K562 (cell line): Measurements from ENCODE around the gene FAM72D. TPM values are rescaled to one million over a fixed set of nuclear protein-coding genes. Genes with fewer than 3 reads are reported as not detected.
A peak's percentile ranks its signal among the peaks of the same experiment; 100 is the strongest.
"Not testable (repeated sequence)": the region's sequence is repeated elsewhere in the genome, so short reads cannot be mapped to it uniquely, and the experiment has no call there.

Experiments
- ATAC-seq: fragments of 200-7000 bp; cut with Tn5 transposase; 3 replicates; pipeline ENCODE4 v1.9.1; 2020; ENCODE audit warnings: moderate library complexity
- BruUV-seq: library from RNA; stranded (reverse); fragments of 400-500 nt; replicated peaks from 2 replicates; lab custom pipeline; 2021; lab: Mats Ljungman, UMichigan
- CTCF ChIA-PET: fragments of 300-600 bp; formaldehyde crosslinking; extraction: SDS; loops from one replicate; lab custom pipeline; 2021; ENCODE audit warnings: low intra/inter-chr PET ratio; lab: Yijun Ruan, JAX
- POLR2A ChIA-PET: fragments of 300-600, 350-650 bp; sonication (Branson Sonifier 250); formaldehyde crosslinking; extraction: SDS; loops from one replicate; lab custom pipeline; 2021; ENCODE audit warnings: antibody characterized with exemption, inconsistent platforms; lab: Yijun Ruan, JAX
- DNase-seq, 4 experiments: peaks; one replicate each; pipeline versions ENCODE4 v3.0.0 to v3.0.0-alpha.2; 2011 to 2018; ENCODE audit warnings: low spot score in 3 of 4, mixed read lengths in 3 of 4; ENCODE audit errors: extremely low read depth in 1 of 4
- FAIRE-seq: peaks from 2 replicates; lab custom pipeline; 2011; peaks lifted over from hg19 to GRCh38; lab: Jason Lieb, UNC
- H2AFZ ChIP-seq: 2 replicates; pipeline ENCODE4 v1.6.0; 2011; ENCODE audit warnings: low read depth, low read length, control low read depth, inconsistent platforms
- H3K27ac ChIP-seq: fragments of 200-600 bp; 3 replicates; pipeline ENCODE4 v1.8.0; 2011; ENCODE audit warnings: low read depth, mild to moderate bottlenecking, control low read depth, inconsistent platforms, low read length, moderate library complexity, mixed read lengths; ENCODE audit errors: extremely low read depth
- H3K27me3 ChIP-seq, 2 experiments: fragments of 300-600 bp in 1 of 2; 2 replicates in 1 of 2; 3 replicates in 1 of 2; pipeline versions ENCODE4 v1.6.0 to v1.8.0; 2011; ENCODE audit warnings: inconsistent platforms in 2 of 2, low read length in 2 of 2, mild to moderate bottlenecking in 1 of 2, mixed read lengths in 1 of 2, moderate library complexity in 1 of 2; ENCODE audit not compliant: control insufficient read depth in 2 of 2, insufficient read depth in 2 of 2
- H3K36me3 ChIP-seq: fragments of 300-600 bp; 3 replicates; pipeline ENCODE4 v1.8.0; 2011; ENCODE audit warnings: mild to moderate bottlenecking, low read length, inconsistent platforms; ENCODE audit not compliant: control insufficient read depth, insufficient read depth
- H3K4me1 ChIP-seq, 2 experiments: fragments of 200-600 bp in 1 of 2; replicated peaks in 1 of 2; 2 replicates in 1 of 2; 3 replicates in 1 of 2; pipeline versions ENCODE4 v1.5.1 to v1.8.0; 2011; ENCODE audit warnings: inconsistent platforms in 2 of 2, low read length in 2 of 2, mild to moderate bottlenecking in 1 of 2, mixed read lengths in 1 of 2, moderate library complexity in 1 of 2; ENCODE audit not compliant: control insufficient read depth in 2 of 2, insufficient read depth in 2 of 2
- H3K4me2 ChIP-seq: 2 replicates; pipeline ENCODE4 v1.6.1; 2011; ENCODE audit warnings: low read length, control low read depth, inconsistent platforms, mixed read lengths; ENCODE audit not compliant: insufficient read depth
- H3K4me3 ChIP-seq: fragments of 200-600 bp; sonication (generic), shearing (Covaris generic); 2 replicates; pipeline ENCODE4 v1.5.1; 2016; ENCODE audit warnings: control low read depth, inconsistent platforms
- H3K79me2 ChIP-seq: fragments of 200-600 bp; 3 replicates; pipeline ENCODE4 v1.8.0; 2011; ENCODE audit warnings: low read length, inconsistent platforms; ENCODE audit not compliant: control insufficient read depth, insufficient read depth
- H3K9ac ChIP-seq, 2 experiments: 2 replicates each; pipeline versions ENCODE4 v1.6.0 to v1.6.1; 2011; ENCODE audit warnings: low read depth in 2 of 2, low read length in 2 of 2, control low read depth in 1 of 2, inconsistent platforms in 1 of 2, mild to moderate bottlenecking in 1 of 2, mixed read lengths in 1 of 2; ENCODE audit not compliant: insufficient read depth in 1 of 2
- H3K9me1 ChIP-seq: one replicate; pipeline ENCODE4 v1.6.0; 2011; ENCODE audit warnings: inconsistent platforms, mild to moderate bottlenecking, low read length, moderate library complexity; ENCODE audit not compliant: control insufficient read depth, insufficient read depth
- H3K9me3 ChIP-seq: replicated peaks from 2 replicates; pipeline ENCODE4 v1.5.1; 2011; ENCODE audit warnings: low read depth, low read length, inconsistent platforms; ENCODE audit not compliant: control insufficient read depth, insufficient read depth
- H4K20me1 ChIP-seq: replicated peaks from 2 replicates; pipeline ENCODE4 v1.6.1; 2011; ENCODE audit warnings: low read length, inconsistent platforms, mixed read lengths; ENCODE audit not compliant: control insufficient read depth, insufficient read depth
- HNRNPLL ChIP-seq: fragments of 200-400 bp; formaldehyde crosslinking; IDR thresholded peaks from 2 replicates; pipeline ENCODE4 v1.6.1; 2017; ENCODE audit warnings: low read length, low read depth, mild to moderate bottlenecking; ENCODE audit not compliant: poor library complexity, severe bottlenecking
- WGBS: fragments of 100-300 bp; shearing (Covaris generic); methylation state at CpG from one replicate; pipeline ENCODE4 v1.1.6; 2016; ENCODE audit warnings: low coverage, mixed read lengths; ENCODE audit not compliant: insufficient coverage; ENCODE audit errors: missing lambda C conversion rate; 5-methylcytosine and 5-hydroxymethylcytosine counted together
- in situ Hi-C: fragments of 300-500 bp; cut with MboI; formaldehyde crosslinking; loops from 4 replicates; pipeline ENCODE4 v1.15.0; 2018; ENCODE audit warnings: inconsistent platforms, mixed read lengths
- intact Hi-C: fragments of 100-400 bp; cut with micrococcal nuclease; formaldehyde crosslinking; loops from 2 replicates; pipeline ENCODE4 v1.14.2; 2022
- polyA plus RNA-seq, 8 experiments: library from polyadenylated mRNA; depleted of rRNA in 4 of 8; stranded (reverse) in 5 of 8; unstranded in 3 of 8; fragments of >200 nt; fragmentation: Nextera tagmentation in 2 of 8; fragmentation: Illumina TruSeq in 1 of 8; extraction: Ambion mirVana in 2 of 8; extraction: Trizol in 1 of 8; gene quantifications; 2 replicates each; pipeline versions ENCODE4 v1.2.1 to v1.2.3, GENCODE V29; 2011 to 2014; ENCODE audit warnings: inconsistent platforms in 1 of 8, missing spikeins in 1 of 8
- total RNA-seq, 7 experiments: library from RNA; depleted of rRNA in 6 of 7; stranded (reverse); fragments of >200 nt in 6 of 7; fragmentation: Illumina TruSeq in 2 of 7; extraction: Trizol in 2 of 7; gene quantifications; 2 replicates each; pipeline versions ENCODE4 v1.2.1 to v1.2.3, GENCODE V29; 2011 to 2021; ENCODE audit warnings: low replicate concordance in 1 of 7
- TF ChIP-seq, protein P1 (sequence below), 2 experiments: IDR thresholded peaks; 2 replicates each; pipeline ENCODE4 v1.6.1; 2011; ENCODE audit warnings: borderline replicate concordance in 1 of 2, control low read depth in 1 of 2, low read depth in 1 of 2, low read length in 1 of 2, mild to moderate bottlenecking in 1 of 2, mixed read lengths in 1 of 2, moderate library complexity in 1 of 2; ENCODE audit not compliant: insufficient read depth in 1 of 2, insufficient read length in 1 of 2, poor library complexity in 1 of 2, severe bottlenecking in 1 of 2; ENCODE audit errors: extremely low read depth in 1 of 2

FAM72D gene
- total and polyA plus RNA-seq, 9 of the 15 experiments (the other 6 are each of a cell fraction or from before 2014, with no cell fraction given) = 5.5 to 36.5 (median 20.1) TPM

DNA sequence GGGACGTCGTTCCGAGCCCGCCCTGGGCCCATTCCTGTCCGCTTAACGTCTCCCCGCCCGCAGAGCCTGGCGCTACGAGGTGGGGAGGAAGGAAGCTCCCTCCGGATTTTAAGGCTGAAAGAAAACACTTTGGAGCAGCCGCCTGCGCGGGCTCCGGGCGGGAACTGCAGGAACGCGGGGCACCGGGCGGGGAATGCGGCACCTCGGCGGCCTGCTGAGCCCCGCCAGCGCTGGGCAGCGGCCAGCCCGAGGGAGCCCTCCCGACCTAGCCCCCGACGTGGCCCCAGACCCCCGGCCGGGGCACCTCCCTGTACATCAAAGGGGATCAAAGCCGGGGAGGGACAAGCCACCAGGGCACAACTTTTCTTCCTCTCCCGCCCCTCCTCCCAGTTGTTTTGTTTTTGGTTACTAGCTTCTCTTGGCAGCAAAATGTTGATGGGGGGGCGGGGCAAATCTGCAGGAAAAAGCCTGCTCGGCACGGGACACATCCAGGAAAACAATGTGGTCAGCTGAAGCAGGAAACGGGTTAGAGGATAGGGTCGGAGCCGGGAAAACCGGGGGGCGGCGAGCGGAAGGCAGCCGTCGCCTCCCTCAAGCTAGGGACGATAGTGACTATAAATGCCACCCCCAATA, 2.1 kb upstream of the FAM72D start:
- H4K20me1 ChIP-seq, H3K27me3 ChIP-seq, H3K36me3 ChIP-seq, H3K4me2 ChIP-seq, H3K4me1 ChIP-seq, H3K27ac ChIP-seq, ATAC-seq, H2AFZ ChIP-seq, H3K9me3 ChIP-seq, H3K9me1 ChIP-seq, in situ Hi-C loops, POLR2A ChIA-PET, FAIRE-seq, CTCF ChIA-PET, H3K4me3 ChIP-seq, intact Hi-C loops, BruUV-seq, H3K79me2 ChIP-seq: not testable (repeated sequence)
- DNase-seq = peak in 1 of 4 experiments; percentile 0
- TF ChIP-seq, protein P1, sequence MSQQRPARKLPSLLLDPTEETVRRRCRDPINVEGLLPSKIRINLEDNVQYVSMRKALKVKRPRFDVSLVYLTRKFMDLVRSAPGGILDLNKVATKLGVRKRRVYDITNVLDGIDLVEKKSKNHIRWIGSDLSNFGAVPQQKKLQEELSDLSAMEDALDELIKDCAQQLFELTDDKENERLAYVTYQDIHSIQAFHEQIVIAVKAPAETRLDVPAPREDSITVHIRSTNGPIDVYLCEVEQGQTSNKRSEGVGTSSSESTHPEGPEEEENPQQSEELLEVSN (IDR thresholded peaks at IDR 0.05; ENCODE audit: borderline replicate concordance in 1 of 2, extremely low read depth in 1 of 2, insufficient read depth in 1 of 2, insufficient read length in 1 of 2, low read depth in 1 of 2, low read length in 1 of 2, poor library complexity in 1 of 2, severe bottlenecking in 1 of 2) = peak in 1 of 2 experiments; percentile 14
- H3K9ac ChIP-seq = peak overlapping the region in 1 of 2 experiments; percentile 52; a peak in 1 of 4 replicates
- 25% methylated on average over 8 of the region's 47 CpGs for WGBS

DNA sequence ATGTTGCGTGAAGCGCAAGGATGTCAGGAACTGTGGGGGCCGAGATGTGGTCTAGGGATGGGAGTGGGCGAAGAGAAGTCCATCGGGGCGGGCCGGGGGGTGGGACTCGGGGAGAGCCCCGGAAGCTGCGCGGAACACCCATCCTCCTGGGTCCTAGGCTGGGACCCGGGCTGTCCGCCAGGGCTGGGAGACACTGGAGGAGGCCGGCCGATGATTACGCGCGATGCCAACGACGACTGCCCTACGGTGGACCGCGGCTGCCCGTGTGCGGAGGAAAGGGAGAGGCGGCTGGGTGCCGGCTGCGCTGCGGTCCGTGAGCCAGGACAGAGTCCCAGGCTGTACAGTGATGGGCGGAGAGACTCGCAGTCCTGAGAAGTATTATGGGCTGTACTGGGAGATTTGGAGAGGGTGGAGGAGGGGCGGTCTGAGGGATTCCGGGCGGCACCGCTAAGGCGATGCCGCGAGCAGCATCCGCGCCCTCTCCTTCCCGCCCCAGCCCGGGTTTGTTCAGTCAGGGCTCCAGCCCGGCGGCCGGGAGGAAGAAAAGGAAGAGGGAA, 1.0 kb upstream of the FAM72D start:
- no CpG with 5 or more reads among the region's 46 CpGs for WGBS
- POLR2A ChIA-PET, H3K9me1 ChIP-seq, H3K27ac ChIP-seq, H3K27me3 ChIP-seq, H2AFZ ChIP-seq, H3K9ac ChIP-seq, H3K4me1 ChIP-seq, DNase-seq, H3K9me3 ChIP-seq, FAIRE-seq, H4K20me1 ChIP-seq, in situ Hi-C loops, BruUV-seq, H3K79me2 ChIP-seq, H3K4me2 ChIP-seq, CTCF ChIA-PET, intact Hi-C loops, H3K36me3 ChIP-seq: not testable (repeated sequence)
- 0 out of 2 replicates have a peak overlapping the region, but pooled peaks have one; percentile 27 for H3K4me3 ChIP-seq
- peak; percentile 46 for ATAC-seq
- peak; percentile 49 for TF ChIP-seq HNRNPLL

DNA sequence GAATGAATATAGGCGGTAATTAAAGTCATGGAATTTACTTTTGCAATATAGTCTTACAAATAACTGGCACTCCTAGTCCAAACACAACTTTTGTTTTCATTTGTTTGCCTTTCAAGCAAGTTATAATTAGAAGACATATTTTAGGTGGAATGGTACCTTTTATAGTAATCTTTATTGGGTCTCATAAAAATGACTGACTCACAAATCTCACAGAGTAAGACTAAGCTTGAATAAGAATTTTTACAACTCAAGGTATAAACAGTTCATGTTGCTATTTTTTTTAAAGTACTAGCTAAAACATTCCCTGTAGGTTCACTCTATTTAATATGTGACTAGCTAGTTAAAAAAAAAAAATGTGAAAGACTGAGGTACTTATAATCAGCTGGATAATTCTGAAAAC, 6.0 kb downstream of the FAM72D start:
- H2AFZ ChIP-seq, CTCF ChIA-PET, H3K9me1 ChIP-seq, H3K4me2 ChIP-seq, intact Hi-C loops, H3K27me3 ChIP-seq, H3K9ac ChIP-seq, FAIRE-seq, in situ Hi-C loops, H3K36me3 ChIP-seq, H3K27ac ChIP-seq, H3K4me3 ChIP-seq, BruUV-seq, H4K20me1 ChIP-seq, DNase-seq, ATAC-seq, H3K79me2 ChIP-seq, POLR2A ChIA-PET, H3K9me3 ChIP-seq, H3K4me1 ChIP-seq: not testable (repeated sequence)
- no CpG with 5 or more reads among the region's 1 CpG for WGBS
